HEK293 (cell line): ENCODE measurements around the gene LRP1.

Experiments
- CTCF ChIP-seq: fragments of 450-650 bp; formaldehyde crosslinking; IDR thresholded peaks from 2 replicates; pipeline ENCODE4 v1.5.1; 2016; ENCODE audit warnings: missing biosample characterization, missing genetic modification characterization
- MYNN ChIP-seq: fragments of 450-650 bp; formaldehyde crosslinking; IDR thresholded peaks from 2 replicates; pipeline ENCODE4 v1.5.1; 2016; ENCODE audit warnings: missing biosample characterization, missing genetic modification characterization, borderline replicate concordance
- ZNF223 ChIP-seq: fragments of 450-650 bp; formaldehyde crosslinking; IDR thresholded peaks from 2 replicates; pipeline ENCODE4 v1.5.1; 2016; ENCODE audit warnings: missing biosample characterization, missing genetic modification characterization
- ZNF426 ChIP-seq: fragments of 450-650 bp; formaldehyde crosslinking; IDR thresholded peaks from 2 replicates; pipeline ENCODE4 v1.5.1; 2017; ENCODE audit warnings: missing biosample characterization, missing genetic modification characterization, mild to moderate bottlenecking, inconsistent platforms, moderate library complexity

- TF ChIP-seq ZNF426 (tag by site-specific recombination) (no peak), MYNN (no peak), CTCF (tag by site-specific recombination) (no peak), ZNF223 (no peak)
Observed at GRCh38 chr12:57190037-57190436, 61.8 kb downstream of the LRP1 start.
